Endodermal cell (in vitro differentiated cells): ENCODE measurements around the gene UNG. TPM values are rescaled to one million over a fixed set of nuclear protein-coding genes. Genes with fewer than 3 reads are reported as not detected.

Experiments
- DNase-seq: peaks from one replicate; pipeline ENCODE4 v3.0.0-alpha.2; 2017
- H3K27ac ChIP-seq: 2 replicates; pipeline ENCODE4 v1.5.1; 2013; ENCODE audit warnings: mild to moderate bottlenecking, low read depth, low read length, moderate library complexity
- H3K27me3 ChIP-seq: 2 replicates; pipeline ENCODE4 v1.6.1; 2013; ENCODE audit warnings: mild to moderate bottlenecking, low read length, moderate library complexity; ENCODE audit not compliant: insufficient read depth, control insufficient read depth, poor library complexity, severe bottlenecking
- H3K36me3 ChIP-seq: 2 replicates; pipeline ENCODE4 v1.7.0; 2013; ENCODE audit warnings: mild to moderate bottlenecking, low read length, moderate library complexity; ENCODE audit not compliant: control insufficient read depth, insufficient read depth
- H3K4me1 ChIP-seq: one replicate; pipeline ENCODE4 v1.7.0; 2013; ENCODE audit warnings: low read length; ENCODE audit not compliant: control insufficient read depth, insufficient read depth
- H3K4me3 ChIP-seq: 2 replicates; pipeline ENCODE4 v1.5.1; 2013; ENCODE audit warnings: mild to moderate bottlenecking, low read length, moderate library complexity
- H3K9ac ChIP-seq: 2 replicates; pipeline ENCODE4 v1.6.1; 2013; ENCODE audit warnings: mild to moderate bottlenecking, low read length, moderate library complexity; ENCODE audit not compliant: poor library complexity, severe bottlenecking; ENCODE audit errors: extremely low read depth
- H3K9me3 ChIP-seq: 2 replicates; pipeline ENCODE4 v1.6.1; 2013; ENCODE audit warnings: mild to moderate bottlenecking, low read length, moderate library complexity; ENCODE audit not compliant: control insufficient read depth
- H3K27ac Mint-ChIP-seq: 2 replicates; pipeline ENCODE4 v1.8.0; 2020; ENCODE audit warnings: mixed read lengths
- H3K27me3 Mint-ChIP-seq: 2 replicates; pipeline ENCODE4 v1.8.0; 2021; ENCODE audit warnings: mild to moderate bottlenecking, mixed read lengths; ENCODE audit not compliant: insufficient read depth
- H3K36me3 Mint-ChIP-seq: 2 replicates; pipeline ENCODE4 v1.8.0; 2020; ENCODE audit warnings: low read depth, mixed read lengths
- H3K4me1 Mint-ChIP-seq: 2 replicates; pipeline ENCODE4 v1.8.0; 2020; ENCODE audit warnings: mixed read lengths
- H3K4me3 Mint-ChIP-seq: 2 replicates; pipeline ENCODE4 v1.8.0; 2020; ENCODE audit warnings: mild to moderate bottlenecking, moderate library complexity, mixed read lengths
- H3K9me3 Mint-ChIP-seq: 2 replicates; pipeline ENCODE4 v1.8.0; 2020; ENCODE audit warnings: mild to moderate bottlenecking, mixed read lengths
- CTCF ChIP-seq: fragments of 200-600 bp; sonication (generic); conservative IDR thresholded peaks from 2 replicates; pipeline ENCODE4 v1.5.0; 2021; ENCODE audit warnings: antibody characterized with exemption, mild to moderate bottlenecking
- WGBS, 2 experiments: methylation state at CpG; one replicate each; pipeline versions ENCODE4 v1.1.5 to v1.1.7; 2013; ENCODE audit warnings: missing lambda C conversion rate in 2 of 2, mixed read lengths in 1 of 2; ENCODE audit not compliant: insufficient coverage in 1 of 2, insufficient read length in 1 of 2; 5-methylcytosine and 5-hydroxymethylcytosine counted together
- total RNA-seq, 2 donors: library from RNA; stranded (reverse); fragmentation: NEBNext Ultra II Directional in 1 of 2; extraction: Animal tissue kit (Norgen Biotek cat#: 25700) in 1 of 2; gene quantifications; 2 replicates in 1 of 2; 3 replicates in 1 of 2; pipeline ENCODE4 v1.2.1, GENCODE V29; 2021

The UNG gene
- total RNA-seq, 2 donors from 2014 or later = 104 to 114 TPM

- Histone ChIP-seq H3K9me3 (no peaks in the 10 kb centered on the region), H3K9ac (no peak overlapping the region), H3K4me3 (no peak overlapping the region), H3K4me1 (peaks cover 4% of the 10 kb centered on the region), H3K36me3 (peaks cover 61% of the 10 kb centered on the region), H3K27me3 (no peaks in the 10 kb centered on the region), H3K27ac (no peak overlapping the region)
- H3K27me3 Mint-ChIP-seq = no peaks in the 10 kb centered on the region
- DNase-seq = no peak
- H3K36me3 Mint-ChIP-seq = peaks cover 52% of the 10 kb centered on the region
- no peak for TF ChIP-seq CTCF
- H3K4me1 Mint-ChIP-seq = peaks cover 9% of the 10 kb centered on the region
- H3K27ac Mint-ChIP-seq = peak overlapping the region; percentile 52
- 90 to 92% methylated on average over 2 to 4 of the region's 4 CpGs for WGBS, 2 experiments
- H3K9me3 Mint-ChIP-seq = no peaks in the 10 kb centered on the region
- no peak overlapping the region for H3K4me3 Mint-ChIP-seq
Measured at GRCh38 chr12:109100741-109101140, 3.3 kb downstream of the UNG start.

GRCh38 chr12:109102491-109102890 is 5.1 kb downstream of the UNG start:
- H3K36me3 Mint-ChIP-seq = peaks cover 64% of the 10 kb centered on the region
- no peak overlapping the region for H3K4me3 ChIP-seq
- H3K27me3 ChIP-seq = no peaks in the 10 kb centered on the region
- no peak for DNase-seq
- peaks cover 4% of the 10 kb centered on the region for H3K4me1 ChIP-seq
- no peak overlapping the region for H3K4me3 Mint-ChIP-seq
- H3K36me3 ChIP-seq = peaks cover 76% of the 10 kb centered on the region
- H3K27ac Mint-ChIP-seq = no peak overlapping the region
- H3K9ac ChIP-seq = no peak overlapping the region
- H3K9me3 Mint-ChIP-seq = no peaks in the 10 kb centered on the region
- peaks cover 9% of the 10 kb centered on the region for H3K4me1 Mint-ChIP-seq
- H3K27ac ChIP-seq = no peak overlapping the region
- TF ChIP-seq CTCF = no peak
- WGBS, 2 experiments = 84 to 100% methylated on average over 2 to 3 of the region's 3 CpGs
- no peaks in the 10 kb centered on the region for H3K9me3 ChIP-seq
- H3K27me3 Mint-ChIP-seq = no peaks in the 10 kb centered on the region

- Mint-ChIP-seq H3K36me3 (peaks cover 71% of the 10 kb centered on the region), H3K4me3 (no peak overlapping the region), H3K27me3 (no peaks in the 10 kb centered on the region), H3K9me3 (no peaks in the 10 kb centered on the region), H3K27ac (no peak overlapping the region), H3K4me1 (peaks cover under 1% of the 10 kb centered on the region)
- Histone ChIP-seq H3K4me1 (no peaks in the 10 kb centered on the region), H3K9ac (no peak overlapping the region), H3K27ac (no peak overlapping the region), H3K36me3 (peaks cover 81% of the 10 kb centered on the region), H3K27me3 (no peaks in the 10 kb centered on the region), H3K4me3 (no peak overlapping the region), H3K9me3 (no peaks in the 10 kb centered on the region)
- no peak for TF ChIP-seq CTCF
- DNase-seq = no peak
- WGBS, 2 experiments = 94 to 96% methylated on average over 5 of the region's 5 CpGs
Measured at GRCh38 chr12:109105176-109105575, 7.8 kb downstream of the UNG start.
